Measurements from ENCODE around the gene SHC2. TPM values are rescaled to one million over a fixed set of nuclear protein-coding genes. Genes with fewer than 3 reads are reported as not detected.

Gene SHC2
- polyA plus RNA-seq, 3 donors, result 15.4 to 162 (median 39.4) TPM

DNA sequence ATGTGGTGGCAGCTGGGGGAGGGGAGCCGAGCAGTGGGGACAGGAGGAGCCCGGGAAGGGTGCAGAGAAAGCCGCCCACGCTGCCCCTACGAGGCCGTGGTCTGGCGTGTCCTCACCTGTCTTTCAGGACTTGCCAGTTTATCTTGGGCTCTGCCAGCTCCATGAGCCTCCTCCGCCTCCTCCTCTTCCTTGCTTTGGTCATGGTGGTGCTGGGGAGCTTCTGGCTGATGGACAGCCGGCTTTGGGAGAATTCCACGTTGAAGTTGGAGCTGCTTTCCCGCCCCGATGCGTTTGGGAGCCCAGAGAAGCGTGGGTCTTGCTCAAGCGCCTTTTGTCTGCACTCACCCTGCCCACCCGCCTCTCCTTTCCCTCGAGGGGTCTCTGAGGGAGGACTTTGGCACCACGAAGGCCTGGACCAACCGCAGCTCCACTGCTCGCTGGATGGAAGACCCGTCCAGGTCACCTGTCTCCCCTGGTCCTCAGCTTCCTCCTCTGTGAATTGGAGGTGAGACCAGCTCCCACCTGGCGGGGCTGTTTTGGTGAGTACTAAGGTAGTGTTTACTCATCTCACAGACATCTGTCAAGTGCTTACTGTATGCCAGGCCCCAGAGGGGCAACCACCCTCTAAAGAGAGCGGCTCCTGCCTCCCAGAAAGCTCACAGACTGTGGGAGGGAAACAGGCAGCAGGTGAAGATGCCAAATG, 86.5 kb downstream of the SHC2 start:
- 59 to 75% (median 73%) methylated on average over 22 to 23 of the region's 23 CpGs for WGBS, 3 donors
- no peak overlapping the region for H3K27ac ChIP-seq (ENCODE audit: low read depth, low read length)

DNA sequence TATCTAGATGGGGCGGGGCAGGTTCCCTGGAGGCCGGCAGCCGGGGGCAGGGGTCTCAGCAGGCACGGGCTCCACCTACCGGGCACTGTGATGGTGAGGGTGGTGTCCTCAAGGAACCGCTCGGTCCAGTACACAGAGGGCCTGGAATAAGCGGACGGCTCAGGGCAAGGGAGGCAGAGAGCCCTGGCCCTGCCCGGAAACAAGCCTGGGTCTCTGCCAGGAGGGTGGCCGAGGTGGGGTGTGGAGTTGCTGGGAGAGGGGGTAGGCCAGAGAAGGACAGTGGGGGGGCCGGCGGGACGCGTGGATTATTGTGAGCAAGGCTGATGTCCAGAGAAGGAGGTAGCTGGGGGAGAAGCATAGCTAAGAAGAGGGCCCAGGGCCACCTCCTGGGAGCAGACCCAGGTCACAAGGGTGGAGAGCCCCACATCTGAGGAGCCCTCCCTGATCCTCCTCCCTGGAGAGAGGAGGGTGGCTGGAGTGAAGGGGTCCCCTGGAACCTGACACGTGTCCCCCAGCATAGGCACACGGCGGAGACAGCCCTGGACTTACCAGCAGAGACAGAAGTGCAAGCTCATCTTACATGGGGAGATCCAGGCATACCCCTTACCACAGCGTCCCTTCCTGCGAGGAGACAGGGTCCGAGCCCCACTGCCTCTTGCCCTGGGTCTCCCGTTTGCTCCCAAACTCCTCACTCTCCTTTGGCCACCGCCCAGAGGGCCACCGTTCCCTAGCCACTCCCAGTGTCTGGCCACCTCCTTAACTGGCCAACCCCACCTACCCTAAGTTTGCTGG, 87.2 kb downstream of the SHC2 start:
- 66 to 81% (median 76%) methylated on average over 24 of the region's 24 CpGs for WGBS, 3 donors
- no peak overlapping the region for H3K27ac ChIP-seq (ENCODE audit: low read depth, low read length)

DNA sequence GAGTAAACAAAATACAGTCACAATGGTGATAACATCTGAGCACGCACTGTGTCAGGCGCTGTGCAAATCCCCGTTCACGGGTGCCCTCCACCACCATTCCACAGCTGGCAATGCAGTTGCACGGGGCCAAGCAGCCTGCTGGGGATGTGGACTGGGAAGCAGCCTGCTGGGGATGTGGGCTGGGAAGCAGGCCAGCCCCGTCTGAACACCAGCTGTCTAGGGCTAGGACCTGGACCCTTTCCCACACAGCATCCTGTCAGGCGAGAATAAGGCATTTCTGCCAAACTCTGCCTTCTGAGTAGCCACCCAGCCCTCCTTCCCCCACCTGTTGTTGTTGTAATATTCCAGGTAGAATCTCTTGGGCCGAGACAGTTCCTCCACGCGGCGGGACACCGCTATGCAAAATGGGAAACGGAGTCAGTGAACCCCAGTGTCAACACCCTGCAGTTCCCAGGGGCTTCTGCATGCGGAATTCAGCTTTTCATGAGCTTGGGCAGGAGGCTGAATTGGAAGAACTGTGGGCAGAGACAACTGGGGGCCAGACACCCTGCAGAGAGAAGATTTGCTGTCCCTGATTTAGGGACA, 88.4 kb downstream of the SHC2 start:
- 37 to 42% (median 41%) methylated on average over 14 of the region's 14 CpGs for WGBS, 3 donors
- H3K27ac ChIP-seq (ENCODE audit: low read depth, low read length), result no peak overlapping the region

DNA sequence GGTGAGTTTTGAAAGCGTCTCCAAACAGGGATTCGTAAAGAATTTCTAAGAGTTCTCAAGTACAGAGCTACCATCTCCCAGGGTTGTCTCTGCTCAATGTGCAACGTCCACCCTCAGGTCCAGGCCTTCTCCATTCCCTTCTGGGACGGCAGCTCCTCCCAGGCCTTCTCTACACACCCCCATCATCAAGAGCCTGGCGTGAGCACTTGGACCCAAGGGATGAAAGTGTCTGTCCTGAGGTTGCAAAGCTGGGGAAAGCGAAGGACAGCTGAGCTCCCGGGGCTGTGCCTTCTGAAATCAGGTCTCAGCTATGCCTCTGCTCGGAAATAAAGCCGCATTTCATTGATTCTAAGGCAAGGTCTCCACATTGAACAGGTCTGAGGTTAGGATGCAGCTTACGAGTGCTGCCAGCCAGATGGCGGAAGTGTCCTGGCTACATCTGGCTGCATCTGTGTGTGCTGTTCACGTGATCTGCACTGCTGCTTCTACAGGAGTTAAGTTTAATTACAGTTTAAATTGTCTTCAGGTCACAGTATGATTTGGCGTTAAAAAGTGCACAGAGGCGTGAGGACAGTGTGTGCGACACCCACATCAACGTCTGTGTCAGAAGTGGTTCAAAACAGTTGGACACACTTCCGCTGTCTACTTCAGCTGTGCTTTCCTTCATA, 89.2 kb downstream of the SHC2 start:
- H3K27ac ChIP-seq (ENCODE audit: low read depth, low read length), result no peak overlapping the region
- 56 to 66% (median 59%) methylated on average over 17 of the region's 17 CpGs for WGBS, 3 donors

DNA sequence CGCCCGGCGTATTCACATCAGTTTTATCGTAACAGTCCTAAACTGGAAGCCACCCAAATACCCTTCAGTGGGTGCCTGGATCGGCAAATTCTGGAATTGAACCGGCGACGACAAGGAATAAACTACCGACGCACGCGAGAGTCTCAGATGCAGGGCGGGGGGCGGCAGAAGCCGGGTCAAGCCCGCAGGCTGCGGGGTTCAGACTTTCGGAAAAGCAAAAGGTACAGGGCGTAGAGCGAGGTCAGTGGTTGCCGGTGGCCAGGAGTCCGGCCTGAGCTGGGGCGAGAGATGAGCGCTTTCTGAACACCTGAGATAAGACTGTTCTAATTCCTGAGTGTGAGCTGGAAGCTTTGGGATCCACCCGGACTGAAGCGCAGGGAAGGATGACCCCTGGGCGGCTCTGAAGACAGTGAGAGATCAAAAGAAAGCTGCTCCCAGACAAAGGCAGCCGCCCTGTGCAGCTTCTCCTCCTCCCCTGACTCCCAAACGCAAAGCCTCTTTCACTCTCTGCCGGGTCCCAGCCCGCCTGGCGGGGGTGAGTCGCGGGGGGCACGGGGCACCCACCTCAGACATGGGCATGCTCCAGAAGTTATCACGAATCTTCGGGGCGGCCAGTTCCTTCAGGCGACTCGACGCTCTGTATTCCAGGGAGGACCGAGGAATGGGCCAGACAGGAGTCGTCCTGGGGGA, 90.0 kb downstream of the SHC2 start:
- no peak overlapping the region for H3K27ac ChIP-seq (ENCODE audit: low read depth, low read length)
- 85 to 88% (median 88%) methylated on average over 43 of the region's 43 CpGs for WGBS, 3 donors

DNA sequence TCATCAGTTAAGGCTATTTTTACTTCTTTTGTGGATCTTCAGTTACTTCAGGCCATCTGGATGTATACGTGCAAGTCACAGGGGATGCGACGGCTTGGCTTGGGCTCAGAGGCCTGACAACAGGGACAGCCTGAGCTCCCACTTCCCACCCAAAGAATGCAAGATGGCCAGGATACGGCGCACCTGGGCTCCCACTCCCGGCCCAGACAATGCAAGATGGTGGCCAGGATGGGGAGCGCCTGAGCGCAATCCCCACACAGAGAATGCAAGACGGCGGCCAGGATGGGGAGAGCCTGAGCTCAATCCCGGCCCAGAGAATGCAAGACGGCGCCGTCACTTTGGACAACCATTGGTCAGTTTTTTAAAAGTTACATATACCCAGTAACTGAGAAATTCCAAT, 91.0 kb downstream of the SHC2 start:
- no peak overlapping the region for H3K27ac ChIP-seq (ENCODE audit: low read depth, low read length)
- WGBS, 3 donors, result 91 to 95% (median 94%) methylated on average over 14 of the region's 14 CpGs

DNA sequence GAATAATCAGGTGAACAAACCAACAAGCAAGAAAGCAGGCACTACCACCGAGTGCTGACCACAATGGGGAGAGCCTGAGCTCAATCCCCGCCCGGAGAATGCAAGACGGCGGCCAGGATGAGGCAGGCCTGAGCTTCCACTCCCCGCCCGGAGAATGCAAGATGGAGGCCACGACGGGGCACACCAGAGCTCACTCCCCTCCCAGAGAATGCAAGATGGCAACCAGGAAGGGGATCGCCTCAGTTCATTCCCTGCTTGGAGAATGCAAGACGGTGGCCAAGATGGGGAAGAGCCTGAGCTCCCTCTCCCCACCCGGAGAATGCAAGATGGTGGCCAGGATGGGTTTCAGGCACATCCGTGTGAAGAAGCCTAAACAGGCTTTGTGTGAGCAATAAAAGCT, 91.6 kb downstream of the SHC2 start:
- H3K27ac ChIP-seq (ENCODE audit: low read depth, low read length), result no peak overlapping the region
- WGBS, 3 donors, result 74 to 90% (median 88%) methylated on average over 13 of the region's 13 CpGs

DNA sequence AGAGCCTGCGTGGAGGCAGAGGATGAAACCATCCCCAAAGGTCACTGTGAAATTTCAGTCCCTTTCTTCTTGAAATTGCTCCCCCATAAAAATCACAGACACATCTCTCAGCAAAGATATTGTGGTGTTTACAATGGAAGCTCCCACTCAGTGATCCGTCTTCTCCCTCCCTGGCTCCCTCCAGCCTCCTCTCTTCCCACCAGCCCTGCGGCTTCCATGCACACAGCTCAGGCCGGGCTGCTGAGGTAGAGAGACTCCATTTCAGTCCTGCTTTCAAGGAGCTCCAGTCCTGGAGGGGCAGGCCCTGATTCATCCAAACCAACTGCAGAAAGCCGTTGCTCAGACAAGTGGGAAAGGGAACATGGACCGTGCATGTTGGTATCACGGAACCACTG, 92.2 kb downstream of the SHC2 start:
- 59 to 73% (median 64%) methylated on average over 7 of the region's 7 CpGs for WGBS, 3 donors
- H3K27ac ChIP-seq (ENCODE audit: low read depth, low read length), result no peak overlapping the region

DNA sequence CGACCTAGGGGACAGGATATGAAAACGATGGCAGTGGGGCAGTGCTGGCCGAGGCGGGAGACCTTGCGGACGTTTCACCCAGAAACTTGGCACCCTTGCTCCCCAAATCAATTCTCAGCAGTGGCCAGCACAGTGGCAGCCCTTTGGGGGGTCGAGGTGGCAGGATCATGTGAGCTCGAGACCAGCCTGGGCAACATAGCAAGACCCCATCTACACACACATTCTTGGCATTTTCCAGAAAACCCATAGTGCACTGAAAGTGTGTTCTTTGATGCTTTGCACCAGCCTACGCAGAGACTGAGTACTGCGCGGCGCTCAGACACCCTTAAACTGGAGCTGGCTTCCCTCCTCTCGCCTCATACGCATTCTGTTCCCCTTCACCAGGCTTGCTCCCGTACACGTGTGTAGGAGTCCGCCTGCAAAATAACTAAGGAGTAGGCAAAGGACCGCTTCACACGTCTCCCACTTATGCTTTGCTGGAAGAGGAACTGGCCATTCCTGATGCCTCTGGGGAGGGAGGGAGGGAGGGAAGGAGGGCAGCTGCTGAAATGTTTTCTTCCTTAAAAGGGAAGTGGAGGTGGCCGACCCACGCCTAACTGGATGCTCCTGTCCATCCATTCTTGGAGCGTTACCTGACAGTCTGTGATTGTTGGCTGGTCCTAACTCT, 92.7 kb downstream of the SHC2 start:
- WGBS, 3 donors, result 61 to 68% (median 67%) methylated on average over 22 of the region's 22 CpGs
- H3K27ac ChIP-seq (ENCODE audit: low read depth, low read length), result no peak overlapping the region

DNA sequence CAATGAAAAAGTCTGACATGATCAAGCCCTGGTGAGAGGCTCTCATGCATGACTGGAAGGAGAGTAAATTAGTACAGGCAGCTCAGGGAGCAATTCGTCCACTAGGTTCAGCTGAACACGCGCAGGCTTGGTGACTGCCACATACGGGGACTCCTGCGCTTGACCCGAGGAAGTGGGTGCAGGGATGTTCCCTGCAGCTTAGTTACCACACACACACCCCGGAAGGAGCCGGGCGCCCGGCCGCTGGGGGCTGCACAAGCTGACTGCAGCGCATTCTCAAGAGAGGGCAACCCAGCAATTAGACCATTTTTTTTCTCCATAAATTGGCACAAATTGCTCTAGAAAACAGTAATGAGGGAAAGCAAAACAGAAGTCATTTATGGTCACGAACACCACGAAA, 93.3 kb downstream of the SHC2 start:
- 81 to 86% (median 82%) methylated on average over 14 of the region's 14 CpGs for WGBS, 3 donors
- no peak overlapping the region for H3K27ac ChIP-seq (ENCODE audit: low read depth, low read length)

DNA sequence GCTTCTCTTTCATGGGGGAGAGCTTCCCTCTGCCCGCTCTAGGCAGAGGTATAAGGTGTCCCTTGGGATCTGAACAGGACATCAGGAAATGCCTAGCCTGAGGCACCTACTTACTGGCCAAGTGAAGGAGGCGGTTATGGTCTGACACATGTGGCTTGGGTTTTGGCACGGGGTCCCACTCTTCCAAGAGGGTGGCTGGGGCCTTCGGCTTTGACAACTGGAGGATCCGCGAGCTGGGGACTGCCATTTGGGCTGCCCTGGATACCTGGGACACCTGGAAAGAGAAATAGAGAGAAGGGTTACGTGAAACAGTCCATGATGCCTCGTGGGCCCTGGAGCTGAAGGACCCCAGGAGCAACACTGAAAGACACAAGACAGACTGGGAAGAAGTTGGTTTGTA, 93.9 kb downstream of the SHC2 start:
- no peak overlapping the region for H3K27ac ChIP-seq (ENCODE audit: low read depth, low read length)
- 77 to 95% (median 91%) methylated on average over 8 of the region's 8 CpGs for WGBS, 3 donors

Other genes starting within 250 kb of the SHC2 start
- 10 to 100 TPM in 1 of 3 donors, 1 to 10 TPM in 2; 3.3 to 19.2 (median 7.8) TPM for gene PLPP2, start 169.6 kb downstream of the SHC2 start, polyA plus RNA-seq
- 10 to 100 TPM in 2 of 3 donors, 1 to 10 TPM in 1; 7.8 to 26.9 (median 22.3) TPM for gene MIER2, start 116.2 kb downstream of the SHC2 start, polyA plus RNA-seq
- 1 to 10 TPM in 2 of 3 donors, under 1 TPM in 1; 0.51 to 4.9 (median 4.5) TPM for gene C2CD4C, start 51.9 kb downstream of the SHC2 start, polyA plus RNA-seq
- 1 to 10 TPM in 1 of 3 donors, under 1 TPM in 1, not detected in 1; 0.36 to 2.0 TPM for gene MADCAM1, start 35.5 kb upstream of the SHC2 start, polyA plus RNA-seq
- gene TPGS1, start 46.5 kb upstream of the SHC2 start, polyA plus RNA-seq, result 10 to 100 TPM; 11.5 to 26.8 (median 18.6) TPM
- gene CDC34, start 70.7 kb upstream of the SHC2 start, polyA plus RNA-seq, result 10 to 100 TPM; 56.3 to 67.9 (median 64.8) TPM
- gene GZMM, start 83.0 kb upstream of the SHC2 start, polyA plus RNA-seq, result 1 to 10 TPM in 1 of 3 donors, under 1 TPM in 2; 0.63 to 2.5 (median 0.79) TPM
- 100 to 1,000 TPM; 219 to 604 (median 353) TPM for gene BSG, start 111.6 kb upstream of the SHC2 start, polyA plus RNA-seq
- gene HCN2, start 128.8 kb upstream of the SHC2 start, polyA plus RNA-seq, result under 1 TPM; 0.09 to 0.29 (median 0.22) TPM
- 10 to 100 TPM; 31.0 to 58.5 (median 35.9) TPM for gene POLRMT, start 172.5 kb upstream of the SHC2 start, polyA plus RNA-seq
- gene FGF22, start 178.8 kb upstream of the SHC2 start, polyA plus RNA-seq, result under 1 TPM; 0.22 to 0.68 (median 0.35) TPM
- gene RNF126, start 202.2 kb upstream of the SHC2 start, polyA plus RNA-seq, result 10 to 100 TPM; 19.1 to 50.0 (median 24.8) TPM
- 100 to 1,000 TPM in 1 of 3 donors, 10 to 100 TPM in 2; 24.5 to 153 (median 48.5) TPM for gene FSTL3, start 215.4 kb upstream of the SHC2 start, polyA plus RNA-seq
- under 1 TPM in 2 of 3 donors, not detected in 1; 0.09 to 0.34 TPM for gene PRSS57, start 234.4 kb upstream of the SHC2 start, polyA plus RNA-seq
- 100 to 1,000 TPM in 2 of 3 donors, 1 to 10 TPM in 1; 8.0 to 153 (median 135) TPM for gene PALM, start 247.9 kb upstream of the SHC2 start, polyA plus RNA-seq

Data from adipose tissue (tissue), 3 donors.